HG02840 (cell line): ENCODE measurements around the gene USP17L13.
"Not testable (repeated sequence)": the region's sequence is repeated elsewhere in the genome, so short reads cannot be mapped to it uniquely, and the experiment has no call there.

Source experiments
- ATAC-seq: cut with Tn5 transposase; IDR thresholded peaks from one replicate; pipeline ENCODE4 v1.9.1; 2021; ENCODE audit warnings: mild to moderate bottlenecking, moderate library complexity, moderate number of reproducible peaks; ENCODE audit not compliant: unreplicated experiment, low FRiP score

USP17L13 gene

DNA sequence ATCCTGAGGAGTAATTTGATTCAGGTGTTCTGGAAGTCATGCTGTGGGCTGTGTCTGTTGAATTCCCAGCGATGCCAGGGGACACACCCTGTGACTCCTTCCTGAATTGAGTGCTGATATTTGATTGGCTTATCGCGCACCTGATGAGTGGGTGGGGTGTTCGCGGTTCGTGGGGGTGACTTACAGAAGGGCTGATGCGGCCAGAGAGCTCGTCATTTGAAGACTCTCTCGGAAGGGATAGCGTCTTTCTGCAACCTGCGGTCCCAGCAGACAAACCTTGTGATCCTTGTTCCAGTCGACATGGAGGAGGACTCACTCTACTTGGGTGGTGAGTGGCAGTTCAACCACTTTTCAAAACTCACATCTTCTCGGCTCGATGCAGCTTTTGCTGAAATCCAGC lies at the start of gene USP17L13:
Gene USP17L13 (plus strand): TSS at position 301 of the 400 bp plus-strand sequence. CDS start 0 bp downstream, at position 301.
- not testable (repeated sequence) for ATAC-seq

GRCh38 chr4:9210357-9210756 lies 14.3 kb upstream of the USP17L13 start, which contains the start of gene USP17L10:
TSS of gene USP17L10 (plus strand) at chr4:9210657. CDS start at chr4:9210657, 0 bp downstream.
- ATAC-seq = not testable (repeated sequence)

DNA sequence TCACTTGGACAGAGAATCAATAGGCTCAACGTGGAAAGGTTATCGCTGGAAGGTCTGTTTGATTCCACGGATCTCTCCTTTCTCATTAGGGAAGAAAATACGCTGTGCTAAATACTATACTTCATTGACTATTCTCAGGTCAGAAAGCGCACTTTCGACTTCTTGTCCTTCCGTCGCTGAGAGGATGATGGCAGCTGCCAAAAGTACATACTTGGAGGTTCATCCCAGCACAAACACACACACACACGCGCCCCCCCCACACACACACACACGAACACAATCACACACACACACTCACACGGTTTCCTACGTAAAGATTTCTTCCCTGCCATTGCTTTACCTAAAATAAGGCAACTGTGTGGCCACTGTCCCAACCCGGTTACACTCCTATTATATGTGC lies 10.0 kb upstream of the USP17L13 start:
- ATAC-seq = not testable (repeated sequence)

- not testable (repeated sequence) for ATAC-seq
Measured at GRCh38 chr4:9215105-9215504, 9.6 kb upstream of the USP17L13 start, which contains the start of gene USP17L11. TSS of gene USP17L11 (plus strand) at chr4:9215405. CDS start at chr4:9215405, 0 bp downstream.

DNA sequence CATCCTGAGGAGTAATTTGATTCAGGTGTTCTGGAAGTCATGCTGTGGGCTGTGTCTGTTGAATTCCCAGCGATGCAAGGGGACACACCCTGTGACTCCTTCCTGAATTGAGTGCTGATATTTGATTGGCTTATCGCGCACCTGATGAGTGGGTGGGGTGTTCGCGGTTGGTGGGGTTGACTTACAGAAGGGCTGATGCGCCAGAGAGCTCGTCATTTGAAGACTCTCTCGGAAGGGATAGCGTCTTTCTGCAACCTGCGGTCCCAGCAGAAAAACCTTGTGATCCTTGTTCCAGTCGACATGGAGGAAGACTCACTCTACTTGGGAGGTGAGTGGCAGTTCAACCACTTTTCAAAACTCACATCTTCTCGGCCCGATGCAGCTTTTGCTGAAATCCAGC lies 4.8 kb upstream of the USP17L13 start, which contains the start of gene USP17L12:
Gene USP17L12 (plus strand): TSS at position 301 of the 400 bp plus-strand sequence. CDS start 0 bp downstream, at position 301.
- ATAC-seq = not testable (repeated sequence)

GRCh38 chr4:9230249-9230648 lies 5.6 kb downstream of the USP17L13 start:
- not testable (repeated sequence) for ATAC-seq

DNA sequence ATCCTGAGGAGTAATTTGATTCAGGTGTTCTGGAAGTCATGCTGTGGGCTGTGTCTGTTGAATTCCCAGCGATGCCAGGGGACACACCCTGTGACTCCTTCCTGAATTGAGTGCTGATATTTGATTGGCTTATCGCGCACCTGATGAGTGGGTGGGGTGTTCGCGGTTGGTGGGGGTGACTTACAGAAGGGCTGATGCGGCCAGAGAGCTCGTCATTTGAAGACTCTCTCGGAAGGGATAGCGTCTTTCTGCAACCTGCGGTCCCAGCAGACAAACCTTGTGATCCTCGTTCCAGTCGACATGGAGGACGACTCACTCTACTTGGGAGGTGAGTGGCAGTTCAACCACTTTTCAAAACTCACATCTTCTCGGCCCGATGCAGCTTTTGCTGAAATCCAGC lies 9.4 kb downstream of the USP17L13 start, which contains the start of gene USP17L15:
Gene USP17L15 (plus strand): TSS at position 301 of the 400 bp plus-strand sequence. CDS start 0 bp downstream, at position 301.
- not testable (repeated sequence) for ATAC-seq

GRCh38 chr4:9238461-9238860 lies 13.8 kb downstream of the USP17L13 start:
- not testable (repeated sequence) for ATAC-seq

DNA sequence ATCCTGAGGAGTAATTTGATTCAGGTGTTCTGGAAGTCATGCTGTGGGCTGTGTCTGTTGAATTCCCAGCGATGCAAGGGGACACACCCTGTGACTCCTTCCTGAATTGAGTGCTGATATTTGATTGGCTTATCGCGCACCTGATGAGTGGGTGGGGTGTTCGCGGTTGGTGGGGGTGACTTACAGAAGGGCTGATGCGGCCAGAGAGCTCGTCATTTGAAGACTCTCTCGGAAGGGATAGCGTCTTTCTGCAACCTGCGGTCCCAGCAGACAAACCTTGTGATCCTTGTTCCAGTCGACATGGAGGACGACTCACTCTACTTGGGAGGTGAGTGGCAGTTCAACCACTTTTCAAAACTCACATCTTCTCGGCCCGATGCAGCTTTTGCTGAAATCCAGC lies 18.9 kb downstream of the USP17L13 start, which contains the start of gene USP17L17:
Gene USP17L17 (plus strand): TSS at position 301 of the 400 bp plus-strand sequence. CDS start 0 bp downstream, at position 301.
- ATAC-seq = not testable (repeated sequence)

DNA sequence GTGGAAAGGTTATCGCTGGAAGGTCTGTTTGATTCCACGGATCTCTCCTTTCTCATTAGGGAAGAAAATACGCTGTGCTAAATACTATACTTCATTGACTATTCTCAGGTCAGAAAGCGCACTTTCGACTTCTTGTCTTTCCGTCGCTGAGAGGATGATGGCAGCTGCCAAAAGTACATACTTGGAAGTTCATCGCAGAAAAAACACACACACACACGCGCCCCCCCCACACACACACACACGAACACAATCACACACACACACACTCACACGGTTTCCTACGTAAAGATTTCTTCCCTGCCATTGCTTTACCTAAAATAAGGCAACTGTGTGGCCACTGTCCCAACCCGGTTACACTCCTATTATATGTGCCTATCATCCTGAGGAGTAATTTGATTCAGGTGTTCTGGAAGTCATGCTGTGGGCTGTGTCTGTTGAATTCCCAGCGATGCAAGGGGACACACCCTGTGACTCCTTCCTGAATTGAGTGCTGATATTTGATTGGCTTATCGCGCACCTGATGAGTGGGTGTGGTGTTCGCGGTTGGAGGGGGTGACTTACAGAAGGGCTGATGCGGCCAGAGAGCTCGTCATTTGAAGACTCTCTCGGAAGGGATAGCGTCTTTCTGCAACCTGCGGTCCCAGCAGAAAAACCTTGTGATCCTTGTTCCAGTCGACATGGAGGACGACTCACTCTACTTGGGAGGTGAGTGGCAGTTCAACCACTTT lies 23.4 kb downstream of the USP17L13 start, which contains the start of gene USP17L18:
Gene USP17L18 (plus strand): TSS at position 678 of the 728 bp plus-strand sequence. CDS start 0 bp downstream, at position 678.
- ATAC-seq = not testable (repeated sequence)

DNA sequence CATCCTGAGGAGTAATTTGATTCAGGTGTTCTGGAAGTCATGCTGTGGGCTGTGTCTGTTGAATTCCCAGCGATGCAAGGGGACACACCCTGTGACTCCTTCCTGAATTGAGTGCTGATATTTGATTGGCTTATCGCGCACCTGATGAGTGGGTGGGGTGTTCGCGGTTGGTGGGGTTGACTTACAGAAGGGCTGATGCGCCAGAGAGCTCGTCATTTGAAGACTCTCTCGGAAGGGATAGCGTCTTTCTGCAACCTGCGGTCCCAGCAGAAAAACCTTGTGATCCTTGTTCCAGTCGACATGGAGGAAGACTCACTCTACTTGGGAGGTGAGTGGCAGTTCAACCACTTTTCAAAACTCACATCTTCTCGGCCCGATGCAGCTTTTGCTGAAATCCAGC lies 28.4 kb downstream of the USP17L13 start, which contains the start of gene USP17L19:
Gene USP17L19 (plus strand): TSS at position 301 of the 400 bp plus-strand sequence. CDS start 0 bp downstream, at position 301.
- ATAC-seq = not testable (repeated sequence)

- ATAC-seq = not testable (repeated sequence)
Measured at GRCh38 chr4:9257824-9258223, 33.1 kb downstream of the USP17L13 start, which contains the start of gene USP17L20. TSS of gene USP17L20 (plus strand) at chr4:9258124. CDS start at chr4:9258124, 0 bp downstream.

GRCh38 chr4:9262572-9262971 lies 37.9 kb downstream of the USP17L13 start, which contains the start of gene USP17L21:
TSS of gene USP17L21 (plus strand) at chr4:9262872. CDS start at chr4:9262872, 0 bp downstream.
- not testable (repeated sequence) for ATAC-seq

GRCh38 chr4:9267319-9267718 lies 42.6 kb downstream of the USP17L13 start, which contains the start of gene USP17L22:
TSS of gene USP17L22 (plus strand) at chr4:9267619. CDS start at chr4:9267619, 0 bp downstream.
- not testable (repeated sequence) for ATAC-seq

GRCh38 chr4:9271719-9272118 lies 47.0 kb downstream of the USP17L13 start:
- not testable (repeated sequence) for ATAC-seq
